CD14-positive monocyte (primary cell): Measurements from ENCODE around the gene RHOV. TPM values are rescaled to one million over a fixed set of nuclear protein-coding genes. Genes with fewer than 3 reads are reported as not detected.

Experiments
- DNase-seq, 3 donors: peaks; one replicate each; pipeline ENCODE4 v3.0.0-alpha.2; 2011 to 2022
- H2AFZ ChIP-seq: 2 replicates; pipeline ENCODE4 v1.6.0; 2012; ENCODE audit warnings: mild to moderate bottlenecking, low read depth, low read length, inconsistent platforms; ENCODE audit not compliant: insufficient read depth, poor library complexity, severe bottlenecking
- H3K27ac ChIP-seq, 2 donors: 1 replicate in 1 of 2; 2 replicates in 1 of 2; pipeline ENCODE4 v1.5.1; 2012 to 2013; ENCODE audit warnings: low read length in 2 of 2, control low read depth in 1 of 2, inconsistent platforms in 1 of 2, low read depth in 1 of 2, mild to moderate bottlenecking in 1 of 2
- H3K27me3 ChIP-seq, 2 donors: one replicate each; pipeline versions ENCODE4 v1.6.0 to v1.6.1; 2011 to 2013; ENCODE audit warnings: low read length in 2 of 2; ENCODE audit not compliant: control insufficient read depth in 2 of 2, insufficient read depth in 2 of 2
- H3K36me3 ChIP-seq, 2 donors: replicated peaks in 1 of 2; 1 replicate in 1 of 2; 2 replicates in 1 of 2; pipeline versions ENCODE4 v1.5.1 to v1.6.1; 2012 to 2013; ENCODE audit warnings: low read length in 2 of 2, control low read depth in 1 of 2, inconsistent platforms in 1 of 2, mild to moderate bottlenecking in 1 of 2; ENCODE audit not compliant: insufficient read depth in 2 of 2, control insufficient read depth in 1 of 2
- H3K4me1 ChIP-seq, 2 donors: 1 replicate in 1 of 2; 2 replicates in 1 of 2; pipeline versions ENCODE4 v1.5.1 to v1.6.1; 2012 to 2013; ENCODE audit warnings: low read length in 2 of 2, control low read depth in 1 of 2, inconsistent platforms in 1 of 2, mild to moderate bottlenecking in 1 of 2, moderate library complexity in 1 of 2; ENCODE audit not compliant: insufficient read depth in 2 of 2, control insufficient read depth in 1 of 2
- H3K4me2 ChIP-seq: replicated peaks from 2 replicates; pipeline ENCODE3; 2012; ENCODE audit warnings: low read length, moderate library complexity, mild to moderate bottlenecking; ENCODE audit not compliant: poor library complexity, severe bottlenecking; ENCODE audit errors: extremely low read depth
- H3K4me3 ChIP-seq, 3 experiments: fragments of 200-600 bp in 1 of 3; sonication (generic) in 1 of 3; replicated peaks in 1 of 3; 1 replicate in 2 of 3; 2 replicates in 1 of 3; pipeline ENCODE4 v1.5.1; 2011 to 2013; ENCODE audit warnings: low read length in 3 of 3, mild to moderate bottlenecking in 3 of 3, control low read depth in 2 of 3, low read depth in 2 of 3, inconsistent platforms in 1 of 3, moderate library complexity in 1 of 3
- H3K79me2 ChIP-seq: 2 replicates; pipeline ENCODE4 v1.6.0; 2012; ENCODE audit warnings: mild to moderate bottlenecking, control low read depth, inconsistent platforms, low read length, moderate library complexity; ENCODE audit not compliant: insufficient read depth
- H3K9ac ChIP-seq: 2 replicates; pipeline ENCODE4 v1.6.0; 2017; ENCODE audit warnings: low read length, mild to moderate bottlenecking; ENCODE audit not compliant: insufficient read depth, poor library complexity, severe bottlenecking
- H3K9me3 ChIP-seq, 2 donors: replicated peaks in 1 of 2; 1 replicate in 1 of 2; 2 replicates in 1 of 2; pipeline versions ENCODE4 v1.5.1 to v1.6.1; 2012 to 2013; ENCODE audit warnings: low read length in 2 of 2, control low read depth in 1 of 2; ENCODE audit not compliant: control insufficient read depth in 1 of 2, insufficient read depth in 1 of 2
- H4K20me1 ChIP-seq: 2 replicates; pipeline ENCODE4 v1.6.0; 2012; ENCODE audit warnings: mild to moderate bottlenecking, low read length, control low read depth, moderate library complexity; ENCODE audit not compliant: insufficient read depth
- H3K27ac Mint-ChIP-seq, 7 donors: one replicate each; pipeline ENCODE4 v1.8.0; 2020; ENCODE audit warnings: mild to moderate bottlenecking in 7 of 7, mixed read lengths in 7 of 7, moderate library complexity in 6 of 7, inconsistent platforms in 2 of 7
- H3K27me3 Mint-ChIP-seq, 3 donors: one replicate each; pipeline ENCODE4 v1.8.0; 2021 to 2022; ENCODE audit warnings: low read depth in 3 of 3, mild to moderate bottlenecking in 3 of 3, mixed read lengths in 3 of 3, moderate library complexity in 3 of 3, inconsistent platforms in 1 of 3
- H3K36me3 Mint-ChIP-seq, 2 donors: one replicate each; pipeline ENCODE4 v1.8.0; 2020; ENCODE audit warnings: mixed read lengths in 2 of 2, inconsistent platforms in 1 of 2, mild to moderate bottlenecking in 1 of 2
- H3K4me1 Mint-ChIP-seq: one replicate; pipeline ENCODE4 v1.8.0; 2020; ENCODE audit warnings: mild to moderate bottlenecking, mixed read lengths
- H3K4me3 Mint-ChIP-seq, 2 donors: one replicate each; pipeline ENCODE4 v1.8.0; 2020; ENCODE audit warnings: mild to moderate bottlenecking in 2 of 2, mixed read lengths in 2 of 2, moderate library complexity in 1 of 2
- H3K9me3 Mint-ChIP-seq, 7 donors: one replicate each; pipeline ENCODE4 v1.8.0; 2020 to 2022; ENCODE audit warnings: mixed read lengths in 7 of 7, mild to moderate bottlenecking in 6 of 7, moderate library complexity in 6 of 7, inconsistent platforms in 2 of 7
- WGBS: methylation state at CpG from one replicate; pipeline ENCODE4 v1.1.5; 2013; ENCODE audit warnings: missing lambda C conversion rate; ENCODE audit not compliant: insufficient coverage; 5-methylcytosine and 5-hydroxymethylcytosine counted together
- intact Hi-C, 2 donors: fragments of 100-400 bp; cut with micrococcal nuclease; formaldehyde crosslinking; loops; one replicate each; pipeline versions ENCODE4 v1.15.0 to v1.15.1; 2023
- polyA plus RNA-seq, 3 donors: library from polyadenylated mRNA; depleted of rRNA in 1 of 3; unstranded in 2 of 3; stranded (reverse) in 1 of 3; fragments of 300-500 nt in 2 of 3; fragments of >200 nt in 1 of 3; fragmentation: Illumina TruSeq in 2 of 3; gene quantifications; 1 replicate in 2 of 3; 2 replicates in 1 of 3; pipeline ENCODE4 v1.2.3, GENCODE V29; 2012 to 2021
- small RNA-seq: library from RNA; depleted of rRNA; stranded (forward); fragments of <200 nt; gene quantifications from one replicate; pipeline ENCODE3, GENCODE V24; 2012; ENCODE audit warnings: low read depth; ENCODE audit not compliant: insufficient read length
- TF ChIP-seq, protein P1 (sequence below): fragments of 200-600 bp; IDR thresholded peaks from one replicate; pipeline ENCODE4 v1.8.0; 2022; ENCODE audit warnings: antibody characterized with exemption, mild to moderate bottlenecking

RHOV gene
- polyA plus RNA-seq, 3 donors: 0.08 TPM; not detected in 2

DNA sequence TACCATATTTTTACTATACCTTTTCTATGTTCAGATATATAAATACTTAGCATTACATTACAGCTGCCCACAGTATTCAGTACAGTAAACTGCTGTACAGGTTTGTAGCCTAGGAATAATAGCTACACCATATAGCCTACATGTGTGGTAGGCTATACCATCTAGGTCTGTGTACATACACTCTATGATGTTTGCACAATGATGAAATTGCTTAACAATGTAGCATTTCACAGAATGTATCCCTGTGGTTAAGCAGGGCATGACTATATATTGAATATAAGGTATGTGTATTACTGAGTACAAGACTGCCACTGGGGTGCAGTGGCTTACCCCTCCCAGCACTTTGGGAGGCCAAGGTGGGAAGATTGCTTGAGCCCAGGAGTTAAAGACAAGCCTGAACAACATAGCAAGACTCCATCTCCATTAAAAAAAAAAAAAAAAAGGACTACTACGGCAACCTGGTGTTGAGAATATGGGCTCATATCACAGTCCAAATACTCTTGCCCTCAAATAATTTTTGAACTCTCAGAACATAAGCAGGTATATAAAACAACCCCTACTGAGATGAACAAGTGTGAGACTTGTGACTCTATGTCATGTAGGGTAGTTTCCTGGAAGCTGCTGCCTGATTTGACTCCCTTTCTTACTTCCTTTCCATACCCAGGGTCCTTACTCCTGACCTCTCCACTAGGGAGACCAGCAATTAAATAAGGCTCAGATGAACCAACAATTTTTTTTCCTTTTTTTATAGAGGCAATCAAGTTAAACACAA, 50.3 kb downstream of the RHOV start:
- Histone ChIP-seq H3K4me3 (no peak overlapping the region), H3K9me3 (no peaks in the 10 kb centered on the region), H4K20me1 (no peaks in the 10 kb centered on the region), H3K79me2 (no peaks in the 10 kb centered on the region), H3K27ac (no peak overlapping the region), H3K27me3 (no peaks in the 10 kb centered on the region), H2AFZ (no peak overlapping the region), H3K36me3 (no peaks in the 10 kb centered on the region), H3K4me1 (no peaks in the 10 kb centered on the region), H3K4me2 (no peak overlapping the region), H3K9ac (no peak overlapping the region)
- DNase-seq: no peak
- WGBS: no CpG with 5 or more reads among the region's 1 CpG
- H3K4me1 Mint-ChIP-seq: no peaks in the 10 kb centered on the region
- intact Hi-C loops: no loop called here
- H3K27ac Mint-ChIP-seq: no peak overlapping the region
- H3K27me3 Mint-ChIP-seq: peaks cover 5 to 11% (median 5%) of the 10 kb centered on the region in 3 donors
- H3K4me3 Mint-ChIP-seq: no peak overlapping the region
- TF ChIP-seq, protein P1, sequence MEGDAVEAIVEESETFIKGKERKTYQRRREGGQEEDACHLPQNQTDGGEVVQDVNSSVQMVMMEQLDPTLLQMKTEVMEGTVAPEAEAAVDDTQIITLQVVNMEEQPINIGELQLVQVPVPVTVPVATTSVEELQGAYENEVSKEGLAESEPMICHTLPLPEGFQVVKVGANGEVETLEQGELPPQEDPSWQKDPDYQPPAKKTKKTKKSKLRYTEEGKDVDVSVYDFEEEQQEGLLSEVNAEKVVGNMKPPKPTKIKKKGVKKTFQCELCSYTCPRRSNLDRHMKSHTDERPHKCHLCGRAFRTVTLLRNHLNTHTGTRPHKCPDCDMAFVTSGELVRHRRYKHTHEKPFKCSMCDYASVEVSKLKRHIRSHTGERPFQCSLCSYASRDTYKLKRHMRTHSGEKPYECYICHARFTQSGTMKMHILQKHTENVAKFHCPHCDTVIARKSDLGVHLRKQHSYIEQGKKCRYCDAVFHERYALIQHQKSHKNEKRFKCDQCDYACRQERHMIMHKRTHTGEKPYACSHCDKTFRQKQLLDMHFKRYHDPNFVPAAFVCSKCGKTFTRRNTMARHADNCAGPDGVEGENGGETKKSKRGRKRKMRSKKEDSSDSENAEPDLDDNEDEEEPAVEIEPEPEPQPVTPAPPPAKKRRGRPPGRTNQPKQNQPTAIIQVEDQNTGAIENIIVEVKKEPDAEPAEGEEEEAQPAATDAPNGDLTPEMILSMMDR: no peak
- no peaks in the 10 kb centered on the region for H3K36me3 Mint-ChIP-seq
- peaks cover 0 to 1% (median 0%) of the 10 kb centered on the region in 7 donors for H3K9me3 Mint-ChIP-seq

Small RNA genes lying within 50 kb of the gene (small RNA-seq; reads per million reads assigned to genes)
- gene AC025166.1: not detected

Other genes with a start within 250 kb of the RHOV start
- gene RAD51, start 179.1 kb downstream of the RHOV start, polyA plus RNA-seq: under 1 TPM in 2 of 3 donors, not detected in 1; 0.28 to 0.61 TPM
- 10 to 100 TPM in 2 of 3 donors, 1 to 10 TPM in 1; 9.8 to 13.5 (median 13.2) TPM for gene RMDN3, start 119.0 kb downstream of the RHOV start, polyA plus RNA-seq
- 10 to 100 TPM; 19.1 to 46.7 (median 45.9) TPM for gene GCHFR, start 110.2 kb downstream of the RHOV start, polyA plus RNA-seq
- under 1 TPM in 2 of 3 donors, not detected in 1; 0.23 to 0.25 TPM for gene C15orf62, start 104.3 kb downstream of the RHOV start, polyA plus RNA-seq
- gene ZFYVE19, start 67.1 kb downstream of the RHOV start, polyA plus RNA-seq: 10 to 100 TPM in 2 of 3 donors, 1 to 10 TPM in 1; 8.2 to 62.9 (median 10.3) TPM
- 10 to 100 TPM; 15.7 to 31.6 (median 21.5) TPM for gene DNAJC17, start 66.8 kb downstream of the RHOV start, polyA plus RNA-seq
- not detected for gene PPP1R14D, start 45.5 kb downstream of the RHOV start, polyA plus RNA-seq
- 10 to 100 TPM; 17.1 to 46.5 (median 21.5) TPM for gene SPINT1, start 30.2 kb downstream of the RHOV start, polyA plus RNA-seq
- 10 to 100 TPM; 12.1 to 22.8 (median 21.8) TPM for gene VPS18, start 20.2 kb upstream of the RHOV start, polyA plus RNA-seq
- under 1 TPM in 1 of 3 donors, not detected in 2; 0.07 TPM for gene DLL4, start 55.1 kb upstream of the RHOV start, polyA plus RNA-seq
- gene CHAC1, start 79.2 kb upstream of the RHOV start, polyA plus RNA-seq: under 1 TPM in 1 of 3 donors, not detected in 2; 0.15 TPM
- 10 to 100 TPM in 1 of 3 donors, 1 to 10 TPM in 2; 2.3 to 13.1 (median 2.4) TPM for gene INO80, start 242.0 kb upstream of the RHOV start, polyA plus RNA-seq